NCI-H345 (cell line): ENCODE results near the gene CD200R1L.

Source experiments
- DNase-seq: peaks from one replicate; lab custom pipeline; 2025; lab: John Stamatoyannopoulos, UW

CD200R1L gene

GRCh38 chr3:112767177-112767576 lies 79.5 kb downstream of the CD200R1L start:
- no peak for DNase-seq
